WTC11 (cell line): ENCODE measurements around the gene KCNJ14. TPM values are rescaled to one million over a fixed set of nuclear protein-coding genes. Genes with fewer than 3 reads are reported as not detected.
A peak's percentile ranks its signal among the peaks of the same experiment; 100 is the strongest.

Source experiments
- ATAC-seq: fragments of 200-7000 bp; cut with Tn5 transposase; 2 replicates; pipeline ENCODE4 v1.10.0; 2021; ENCODE audit warnings: mild to moderate bottlenecking, moderate library complexity
- CTCF ChIA-PET: fragments of 300-600 bp; sonication (Branson Sonifier 250); formaldehyde crosslinking; loops from one replicate; lab custom pipeline; 2021; ENCODE audit warnings: antibody characterized with exemption; lab: Charles Lee
- POLR2A ChIA-PET: fragments of 350-600 bp; sonication (Branson Sonifier 250); formaldehyde crosslinking; loops from one replicate; lab custom pipeline; 2021; ENCODE audit warnings: antibody characterized with exemption; lab: Charles Lee
- DNase-seq: peaks from one replicate; pipeline ENCODE4 v3.0.0; 2021; ENCODE audit warnings: low spot score
- H3K27ac Mint-ChIP-seq: 2 replicates; pipeline ENCODE4 v1.8.0; 2021; ENCODE audit warnings: mixed read lengths
- H3K27me3 Mint-ChIP-seq: 2 replicates; pipeline ENCODE4 v1.8.0; 2021; ENCODE audit warnings: low read depth, mild to moderate bottlenecking, moderate library complexity, mixed read lengths
- H3K36me3 Mint-ChIP-seq: 2 replicates; pipeline ENCODE4 v1.8.0; 2021; ENCODE audit warnings: mixed read lengths
- H3K4me1 Mint-ChIP-seq: 2 replicates; pipeline ENCODE4 v1.8.0; 2022; ENCODE audit warnings: mixed read lengths
- H3K4me3 Mint-ChIP-seq: 2 replicates; pipeline ENCODE4 v1.8.0; 2021; ENCODE audit warnings: mild to moderate bottlenecking, moderate library complexity, mixed read lengths
- H3K9me3 Mint-ChIP-seq: 2 replicates; pipeline ENCODE4 v1.8.0; 2021; ENCODE audit warnings: mixed read lengths
- AFF4 ChIP-seq: sonication (generic); formaldehyde crosslinking; IDR thresholded peaks from 2 replicates; pipeline ENCODE4 v1.8.1; 2023; ENCODE audit warnings: mild to moderate bottlenecking, missing genetic modification reagents, borderline replicate concordance
- CREM ChIP-seq: sonication (generic); formaldehyde crosslinking; IDR thresholded peaks from 2 replicates; pipeline ENCODE4 v1.8.1; 2022; ENCODE audit warnings: mild to moderate bottlenecking, missing genetic modification reagents, moderate library complexity
- ELF4 ChIP-seq: sonication (generic); formaldehyde crosslinking; IDR thresholded peaks from 2 replicates; pipeline ENCODE4 v1.8.1; 2022; ENCODE audit warnings: low read depth, mild to moderate bottlenecking, moderate library complexity, missing genetic modification reagents
- FOXP4 ChIP-seq: sonication (generic); formaldehyde crosslinking; IDR thresholded peaks from 2 replicates; pipeline ENCODE4 v1.8.0; 2022; ENCODE audit warnings: mild to moderate bottlenecking, missing genetic modification reagents
- HMGA2 ChIP-seq: fragments of 250-450 bp; sonication (Bioruptor Pico); IDR thresholded peaks from 2 replicates; pipeline ENCODE4 v1.4.0; 2021; ENCODE audit warnings: mild to moderate bottlenecking, moderate library complexity
- MYBL2 ChIP-seq: sonication (generic); formaldehyde crosslinking; IDR thresholded peaks from 2 replicates; pipeline ENCODE4 v1.8.1; 2023; ENCODE audit warnings: mild to moderate bottlenecking, moderate library complexity, missing genetic modification reagents
- NR2C2 ChIP-seq: sonication (generic); formaldehyde crosslinking; IDR thresholded peaks from 2 replicates; pipeline ENCODE4 v1.8.0; 2022; ENCODE audit warnings: mild to moderate bottlenecking, missing genetic modification reagents
- NR3C1 ChIP-seq: sonication (generic); formaldehyde crosslinking; conservative IDR thresholded peaks from 2 replicates; pipeline ENCODE4 v1.8.1; 2023; ENCODE audit warnings: low read depth, mild to moderate bottlenecking, missing genetic modification reagents
- PREB ChIP-seq: sonication (generic); formaldehyde crosslinking; IDR thresholded peaks from 2 replicates; pipeline ENCODE4 v1.8.1; 2022; ENCODE audit warnings: mild to moderate bottlenecking, missing genetic modification reagents, moderate library complexity, borderline replicate concordance
- SP1 ChIP-seq: sonication (generic); formaldehyde crosslinking; conservative IDR thresholded peaks from 2 replicates; pipeline ENCODE4 v1.8.1; 2022; ENCODE audit warnings: missing genetic modification reagents
- ZNF138 ChIP-seq: sonication (generic); formaldehyde crosslinking; conservative IDR thresholded peaks from 2 replicates; pipeline ENCODE4 v1.8.1; 2022; ENCODE audit warnings: mild to moderate bottlenecking, moderate library complexity, missing genetic modification reagents
- ZNF396 ChIP-seq: fragments of 250-450 bp; sonication (Bioruptor Pico); IDR thresholded peaks from 2 replicates; pipeline ENCODE4 v1.8.0; 2021; ENCODE audit warnings: mild to moderate bottlenecking, moderate library complexity, borderline replicate concordance
- ZNF671 ChIP-seq: fragments of 250-450 bp; sonication (Bioruptor Pico); IDR thresholded peaks from 2 replicates; pipeline ENCODE4 v1.8.0; 2021; ENCODE audit warnings: mild to moderate bottlenecking
- total RNA-seq: library from RNA; stranded (reverse); gene quantifications from 3 replicates; pipeline ENCODE4 v1.2.3, GENCODE V29; 2021
- TF ChIP-seq, protein P1 (sequence below): fragments of 250-450 bp; sonication (Bioruptor Pico); IDR thresholded peaks from 2 replicates; pipeline ENCODE4 v1.8.0; 2021; ENCODE audit warnings: mild to moderate bottlenecking
- TF ChIP-seq, protein P2 (sequence below): sonication (generic); formaldehyde crosslinking; IDR thresholded peaks from 2 replicates; pipeline ENCODE4 v1.8.0; 2023; ENCODE audit warnings: missing genetic modification reagents, mild to moderate bottlenecking, borderline replicate concordance
- TF ChIP-seq, protein P3 (sequence below): sonication (generic); formaldehyde crosslinking; IDR thresholded peaks from 2 replicates; pipeline ENCODE4 v1.8.1; 2023; ENCODE audit warnings: mild to moderate bottlenecking, moderate library complexity, missing genetic modification reagents
- TF ChIP-seq, protein P4 (sequence below): sonication (generic); formaldehyde crosslinking; IDR thresholded peaks from 2 replicates; pipeline ENCODE4 v1.8.1; 2022; ENCODE audit warnings: mild to moderate bottlenecking, moderate library complexity, missing genetic modification reagents
- TF ChIP-seq, protein P5 (sequence below): sonication (generic); formaldehyde crosslinking; conservative IDR thresholded peaks from 2 replicates; pipeline ENCODE4 v1.8.1; 2022; ENCODE audit warnings: mild to moderate bottlenecking, missing genetic modification reagents

Gene KCNJ14
- total RNA-seq, 1 experiment from 2014 or later, result 1.4 TPM

- Mint-ChIP-seq H3K4me3 (peak overlapping the region; percentile 93), H3K27ac (peak overlapping the region; percentile 99), H3K9me3 (no peaks in the 10 kb centered on the region), H3K27me3 (peaks cover 19% of the 10 kb centered on the region), H3K4me1 (peaks cover 18% of the 10 kb centered on the region), H3K36me3 (peaks cover 25% of the 10 kb centered on the region)
- no peak for ATAC-seq
- ChIA-PET POLR2A (interaction anchor here (0.6 to 1.2 kb wide), 3 partner anchors 11 to 53 kb away, joined by 3 read pairs; partner anchors contain the start of gene KDELR1), CTCF (interaction anchor here (0.7 to 4.3 kb wide), 12 partner anchors 22 to 126 kb away, joined by 3 to 41 read pairs (median 4); partner anchors contain the start of genes GRIN2D and KDELR1)
- DNase-seq, result no peak
- no peak for TF ChIP-seq FOXP4 (CRISPR knock-in tag)
- TF ChIP-seq ZNF396 (CRISPR knock-in tag), result no peak
- no peak for TF ChIP-seq SP1
- TF ChIP-seq, protein P1, sequence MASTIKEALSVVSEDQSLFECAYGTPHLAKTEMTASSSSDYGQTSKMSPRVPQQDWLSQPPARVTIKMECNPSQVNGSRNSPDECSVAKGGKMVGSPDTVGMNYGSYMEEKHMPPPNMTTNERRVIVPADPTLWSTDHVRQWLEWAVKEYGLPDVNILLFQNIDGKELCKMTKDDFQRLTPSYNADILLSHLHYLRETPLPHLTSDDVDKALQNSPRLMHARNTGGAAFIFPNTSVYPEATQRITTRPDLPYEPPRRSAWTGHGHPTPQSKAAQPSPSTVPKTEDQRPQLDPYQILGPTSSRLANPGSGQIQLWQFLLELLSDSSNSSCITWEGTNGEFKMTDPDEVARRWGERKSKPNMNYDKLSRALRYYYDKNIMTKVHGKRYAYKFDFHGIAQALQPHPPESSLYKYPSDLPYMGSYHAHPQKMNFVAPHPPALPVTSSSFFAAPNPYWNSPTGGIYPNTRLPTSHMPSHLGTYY (CRISPR knock-in tag), result no peak
- TF ChIP-seq, protein P2, sequence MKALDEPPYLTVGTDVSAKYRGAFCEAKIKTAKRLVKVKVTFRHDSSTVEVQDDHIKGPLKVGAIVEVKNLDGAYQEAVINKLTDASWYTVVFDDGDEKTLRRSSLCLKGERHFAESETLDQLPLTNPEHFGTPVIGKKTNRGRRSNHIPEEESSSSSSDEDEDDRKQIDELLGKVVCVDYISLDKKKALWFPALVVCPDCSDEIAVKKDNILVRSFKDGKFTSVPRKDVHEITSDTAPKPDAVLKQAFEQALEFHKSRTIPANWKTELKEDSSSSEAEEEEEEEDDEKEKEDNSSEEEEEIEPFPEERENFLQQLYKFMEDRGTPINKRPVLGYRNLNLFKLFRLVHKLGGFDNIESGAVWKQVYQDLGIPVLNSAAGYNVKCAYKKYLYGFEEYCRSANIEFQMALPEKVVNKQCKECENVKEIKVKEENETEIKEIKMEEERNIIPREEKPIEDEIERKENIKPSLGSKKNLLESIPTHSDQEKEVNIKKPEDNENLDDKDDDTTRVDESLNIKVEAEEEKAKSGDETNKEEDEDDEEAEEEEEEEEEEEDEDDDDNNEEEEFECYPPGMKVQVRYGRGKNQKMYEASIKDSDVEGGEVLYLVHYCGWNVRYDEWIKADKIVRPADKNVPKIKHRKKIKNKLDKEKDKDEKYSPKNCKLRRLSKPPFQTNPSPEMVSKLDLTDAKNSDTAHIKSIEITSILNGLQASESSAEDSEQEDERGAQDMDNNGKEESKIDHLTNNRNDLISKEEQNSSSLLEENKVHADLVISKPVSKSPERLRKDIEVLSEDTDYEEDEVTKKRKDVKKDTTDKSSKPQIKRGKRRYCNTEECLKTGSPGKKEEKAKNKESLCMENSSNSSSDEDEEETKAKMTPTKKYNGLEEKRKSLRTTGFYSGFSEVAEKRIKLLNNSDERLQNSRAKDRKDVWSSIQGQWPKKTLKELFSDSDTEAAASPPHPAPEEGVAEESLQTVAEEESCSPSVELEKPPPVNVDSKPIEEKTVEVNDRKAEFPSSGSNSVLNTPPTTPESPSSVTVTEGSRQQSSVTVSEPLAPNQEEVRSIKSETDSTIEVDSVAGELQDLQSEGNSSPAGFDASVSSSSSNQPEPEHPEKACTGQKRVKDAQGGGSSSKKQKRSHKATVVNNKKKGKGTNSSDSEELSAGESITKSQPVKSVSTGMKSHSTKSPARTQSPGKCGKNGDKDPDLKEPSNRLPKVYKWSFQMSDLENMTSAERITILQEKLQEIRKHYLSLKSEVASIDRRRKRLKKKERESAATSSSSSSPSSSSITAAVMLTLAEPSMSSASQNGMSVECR, result no peak
- no peak for TF ChIP-seq ZNF138
- TF ChIP-seq, protein P3, sequence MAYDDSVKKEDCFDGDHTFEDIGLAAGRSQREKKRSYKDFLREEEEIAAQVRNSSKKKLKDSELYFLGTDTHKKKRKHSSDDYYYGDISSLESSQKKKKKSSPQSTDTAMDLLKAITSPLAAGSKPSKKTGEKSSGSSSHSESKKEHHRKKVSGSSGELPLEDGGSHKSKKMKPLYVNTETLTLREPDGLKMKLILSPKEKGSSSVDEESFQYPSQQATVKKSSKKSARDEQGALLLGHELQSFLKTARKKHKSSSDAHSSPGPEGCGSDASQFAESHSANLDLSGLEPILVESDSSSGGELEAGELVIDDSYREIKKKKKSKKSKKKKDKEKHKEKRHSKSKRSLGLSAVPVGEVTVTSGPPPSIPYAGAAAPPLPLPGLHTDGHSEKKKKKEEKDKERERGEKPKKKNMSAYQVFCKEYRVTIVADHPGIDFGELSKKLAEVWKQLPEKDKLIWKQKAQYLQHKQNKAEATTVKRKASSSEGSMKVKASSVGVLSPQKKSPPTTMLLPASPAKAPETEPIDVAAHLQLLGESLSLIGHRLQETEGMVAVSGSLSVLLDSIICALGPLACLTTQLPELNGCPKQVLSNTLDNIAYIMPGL (CRISPR knock-in tag), result no peak
- TF ChIP-seq HMGA2 (CRISPR knock-in tag), result no peak
- TF ChIP-seq MYBL2 (CRISPR knock-in tag), result no peak
- no peak for TF ChIP-seq ELF4
- TF ChIP-seq PREB (CRISPR knock-in tag), result no peak
- TF ChIP-seq CREM (CRISPR knock-in tag), result no peak
- TF ChIP-seq ZNF671 (CRISPR knock-in tag), result no peak
- TF ChIP-seq AFF4 (CRISPR knock-in tag), result no peak
- TF ChIP-seq, protein P4, sequence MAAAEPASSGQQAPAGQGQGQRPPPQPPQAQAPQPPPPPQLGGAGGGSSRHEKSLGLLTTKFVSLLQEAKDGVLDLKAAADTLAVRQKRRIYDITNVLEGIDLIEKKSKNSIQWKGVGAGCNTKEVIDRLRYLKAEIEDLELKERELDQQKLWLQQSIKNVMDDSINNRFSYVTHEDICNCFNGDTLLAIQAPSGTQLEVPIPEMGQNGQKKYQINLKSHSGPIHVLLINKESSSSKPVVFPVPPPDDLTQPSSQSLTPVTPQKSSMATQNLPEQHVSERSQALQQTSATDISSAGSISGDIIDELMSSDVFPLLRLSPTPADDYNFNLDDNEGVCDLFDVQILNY (CRISPR knock-in tag), result no peak
- no peak for TF ChIP-seq NR2C2 (CRISPR knock-in tag)
- TF ChIP-seq NR3C1, result no peak
- TF ChIP-seq, protein P5, sequence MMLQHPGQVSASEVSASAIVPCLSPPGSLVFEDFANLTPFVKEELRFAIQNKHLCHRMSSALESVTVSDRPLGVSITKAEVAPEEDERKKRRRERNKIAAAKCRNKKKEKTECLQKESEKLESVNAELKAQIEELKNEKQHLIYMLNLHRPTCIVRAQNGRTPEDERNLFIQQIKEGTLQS (CRISPR knock-in tag), result no peak
Observed at GRCh38 chr19:48444129-48444935, 11.0 kb upstream of the KCNJ14 start.
